Measurements from ENCODE around the gene ATAD1. TPM values are rescaled to one million over a fixed set of nuclear protein-coding genes. Genes with fewer than 3 reads are reported as not detected.
"Not testable (repeated sequence)": the region's sequence is repeated elsewhere in the genome, so short reads cannot be mapped to it uniquely, and the experiment has no call there.

Gene ATAD1
- total and polyA plus RNA-seq, 5 donors from 2014 or later: 31.5 to 50.1 (median 33.9) TPM

DNA sequence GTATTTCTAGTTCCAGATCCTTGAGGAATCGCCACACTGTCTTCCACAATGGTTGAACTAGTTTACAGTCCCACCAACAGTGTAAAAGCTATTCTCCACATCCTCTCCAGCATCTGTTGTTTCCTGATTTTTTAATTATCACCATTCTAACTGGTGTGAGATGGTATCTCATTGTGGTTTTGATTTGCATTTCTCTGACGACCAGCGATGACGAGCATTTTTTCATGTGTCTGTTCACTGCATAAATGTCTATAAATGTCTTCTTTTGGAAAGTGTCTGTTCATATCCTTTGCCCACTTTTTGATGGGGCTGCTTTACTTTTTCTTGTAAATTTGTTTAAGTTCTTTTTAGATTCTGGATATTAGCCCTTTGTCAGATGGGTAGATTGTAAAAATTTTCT lies 37.6 kb upstream of the ATAD1 start:
- H3K27ac ChIP-seq (ENCODE audit: insufficient read depth, low read length, poor library complexity, severe bottlenecking); H3K36me3 Mint-ChIP-seq; H3K4me3 ChIP-seq (ENCODE audit: low read depth, low read length); ATAC-seq (ENCODE audit: low read depth in 2 of 2); H3K27me3 ChIP-seq (ENCODE audit: control insufficient read depth, insufficient read depth, low read length); H3K9me3 ChIP-seq (ENCODE audit: control insufficient read depth in 2 of 2, low read length in 2 of 2); H3K27me3 Mint-ChIP-seq; H3K36me3 ChIP-seq (ENCODE audit: control insufficient read depth, insufficient read depth, low read length); H3K9me3 Mint-ChIP-seq: not testable (repeated sequence)
- peaks cover 10% of the 10 kb centered on the region for H3K4me1 ChIP-seq (ENCODE audit: control insufficient read depth, insufficient read depth, low read length, poor library complexity, severe bottlenecking)
- H3K4me3 Mint-ChIP-seq: peak overlapping the region in 1 of 4 donors; percentile 18
- H3K4me1 Mint-ChIP-seq: peaks cover 3 to 18% (median 13%) of the 10 kb centered on the region in 4 donors
- peak in 2 of 3 donors; percentile 9 to 14 for DNase-seq
- peak overlapping the region in 2 of 3 donors; percentile 12 to 52 for H3K27ac Mint-ChIP-seq

DNA sequence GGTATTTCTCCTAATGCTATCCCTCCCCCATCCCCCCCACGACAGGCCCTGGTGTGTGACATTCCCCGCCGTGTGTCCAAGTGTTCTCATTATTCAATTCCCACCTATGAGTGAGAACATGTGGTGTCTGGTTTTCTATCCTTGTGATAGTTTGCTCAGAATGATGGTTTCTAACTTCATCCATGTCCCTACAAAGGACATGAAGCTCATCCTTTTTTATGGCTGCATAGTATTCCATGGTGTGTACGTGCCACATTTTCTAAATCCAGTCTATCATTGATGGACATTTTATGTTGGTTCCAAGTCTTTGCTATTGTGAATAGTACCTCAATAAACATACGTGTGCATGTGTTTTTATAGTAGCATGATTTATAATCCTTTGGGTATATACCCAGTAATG lies 37.2 kb upstream of the ATAD1 start:
- H3K9me3 Mint-ChIP-seq: not testable (repeated sequence)
- H3K27ac Mint-ChIP-seq: peak overlapping the region in 1 of 3 donors; percentile 52

DNA sequence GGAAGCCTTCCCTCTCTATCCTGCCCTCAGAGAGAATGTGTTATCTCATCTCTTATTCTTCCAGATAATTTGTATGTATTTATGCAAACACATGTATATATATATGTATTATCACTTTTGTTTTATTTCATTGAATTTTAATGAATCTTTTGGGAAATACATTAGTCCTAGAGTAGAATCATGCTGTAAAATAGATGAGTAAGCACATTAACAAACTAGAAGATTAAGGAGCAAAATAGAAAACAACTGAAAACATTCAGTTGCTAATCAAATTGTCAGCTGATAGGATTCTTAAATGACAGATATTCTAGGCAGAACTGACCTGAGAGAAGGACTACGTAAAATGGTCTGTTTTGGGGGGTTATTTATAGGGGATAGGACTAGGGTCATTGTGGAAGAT lies 34.1 kb upstream of the ATAD1 start:
- Histone ChIP-seq H3K4me3 (ENCODE audit: low read depth, low read length) (no peak overlapping the region), H3K4me1 (ENCODE audit: control insufficient read depth, insufficient read depth, low read length, poor library complexity, severe bottlenecking) (peaks cover 3% of the 10 kb centered on the region), H3K27ac (ENCODE audit: insufficient read depth, low read length, poor library complexity, severe bottlenecking) (no peak overlapping the region), H3K27me3 (ENCODE audit: control insufficient read depth, insufficient read depth, low read length) (no peaks in the 10 kb centered on the region), H3K9me3 (ENCODE audit: control insufficient read depth in 2 of 2, low read length in 2 of 2) (no peaks in the 10 kb centered on the region), H3K36me3 (ENCODE audit: control insufficient read depth, insufficient read depth, low read length) (no peaks in the 10 kb centered on the region)
- Mint-ChIP-seq H3K27me3 (no peaks in the 10 kb centered on the region), H3K9me3 (no peaks in the 10 kb centered on the region), H3K36me3 (no peaks in the 10 kb centered on the region), H3K27ac (no peak overlapping the region), H3K4me1 (peaks cover 0 to 17% (median 6%) of the 10 kb centered on the region in 4 donors), H3K4me3 (no peak overlapping the region)
- ATAC-seq (ENCODE audit: low read depth in 2 of 2): no peak
- no peak for DNase-seq

More for the DNA sequence above, 37.2 kb upstream of the ATAD1 start:
- not testable (repeated sequence) for H3K36me3 ChIP-seq (ENCODE audit: control insufficient read depth, insufficient read depth, low read length); H3K27me3 ChIP-seq (ENCODE audit: control insufficient read depth, insufficient read depth, low read length); H3K36me3 Mint-ChIP-seq; H3K27me3 Mint-ChIP-seq; H3K9me3 ChIP-seq (ENCODE audit: control insufficient read depth in 2 of 2, low read length in 2 of 2); DNase-seq; ATAC-seq (ENCODE audit: low read depth in 2 of 2); H3K27ac ChIP-seq (ENCODE audit: insufficient read depth, low read length, poor library complexity, severe bottlenecking); H3K4me3 ChIP-seq (ENCODE audit: low read depth, low read length); H3K4me1 ChIP-seq (ENCODE audit: control insufficient read depth, insufficient read depth, low read length, poor library complexity, severe bottlenecking)
- peak overlapping the region in 1 of 4 donors; percentile 18 for H3K4me3 Mint-ChIP-seq
- H3K4me1 Mint-ChIP-seq: peaks cover 1 to 16% (median 10%) of the 10 kb centered on the region in 4 donors

DNA sequence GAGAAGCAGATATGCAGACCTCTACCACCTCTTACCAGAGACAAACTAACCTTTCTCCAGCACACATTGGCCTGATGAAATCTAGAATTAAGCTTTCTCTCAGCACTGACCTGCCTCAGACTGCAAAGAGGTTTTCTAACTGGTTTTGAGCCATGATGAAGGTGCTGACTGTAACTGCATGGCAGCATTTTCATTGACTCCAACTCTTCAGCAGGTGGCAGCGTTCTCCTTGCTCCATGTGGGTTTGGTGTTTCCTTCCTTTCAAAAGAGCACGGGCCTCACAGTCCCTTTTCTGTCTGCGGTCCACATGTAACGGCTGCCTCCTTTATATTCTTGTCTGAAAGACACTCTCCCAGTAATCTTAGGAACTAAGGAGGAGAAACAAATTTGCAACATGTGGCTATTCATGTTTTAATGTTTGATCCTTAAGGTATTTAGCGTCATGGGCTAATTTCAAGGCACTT lies 32.7 kb upstream of the ATAD1 start:
- Histone ChIP-seq H3K9me3 (ENCODE audit: control insufficient read depth in 2 of 2, low read length in 2 of 2) (no peaks in the 10 kb centered on the region), H3K4me1 (ENCODE audit: control insufficient read depth, insufficient read depth, low read length, poor library complexity, severe bottlenecking) (peaks cover 3% of the 10 kb centered on the region), H3K27me3 (ENCODE audit: control insufficient read depth, insufficient read depth, low read length) (no peaks in the 10 kb centered on the region), H3K4me3 (ENCODE audit: low read depth, low read length) (no peak overlapping the region), H3K27ac (ENCODE audit: insufficient read depth, low read length, poor library complexity, severe bottlenecking) (no peak overlapping the region), H3K36me3 (ENCODE audit: control insufficient read depth, insufficient read depth, low read length) (no peaks in the 10 kb centered on the region)
- DNase-seq: peak; percentile 20 to 75 (median 60)
- peaks cover 0 to 17% (median 6%) of the 10 kb centered on the region in 4 donors for H3K4me1 Mint-ChIP-seq
- peak; percentile 78 to 83 for ATAC-seq (ENCODE audit: low read depth in 2 of 2)
- H3K4me3 Mint-ChIP-seq: no peak overlapping the region
- H3K9me3 Mint-ChIP-seq: no peaks in the 10 kb centered on the region
- no peak overlapping the region for H3K27ac Mint-ChIP-seq
- H3K27me3 Mint-ChIP-seq: no peaks in the 10 kb centered on the region
- H3K36me3 Mint-ChIP-seq: no peaks in the 10 kb centered on the region

DNA sequence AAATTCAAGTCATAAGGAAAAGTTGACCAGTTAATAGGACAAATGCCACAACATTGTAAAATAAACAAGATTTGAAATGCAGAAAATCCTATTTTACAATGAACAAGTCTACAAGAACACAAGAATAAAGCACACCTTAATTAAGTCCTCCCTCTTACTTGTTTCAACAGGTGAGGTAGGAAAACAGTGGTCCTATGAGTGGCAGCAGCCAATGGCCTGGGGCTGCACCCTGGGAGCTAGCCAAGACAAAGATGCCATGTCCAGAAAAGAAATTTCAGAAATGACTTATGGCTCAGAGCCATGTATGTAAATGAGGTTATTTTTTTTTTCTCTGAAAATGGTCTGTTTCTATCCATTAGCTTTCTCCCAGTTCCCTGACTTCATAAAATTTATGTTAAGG lies 31.0 kb upstream of the ATAD1 start:
- ATAC-seq (ENCODE audit: low read depth in 2 of 2) (no peak), DNase-seq (no peak)
- Mint-ChIP-seq H3K4me1 (peaks cover 0 to 12% (median 4%) of the 10 kb centered on the region in 4 donors), H3K27me3 (no peaks in the 10 kb centered on the region), H3K27ac (no peak overlapping the region), H3K9me3 (no peaks in the 10 kb centered on the region), H3K36me3 (no peaks in the 10 kb centered on the region), H3K4me3 (no peak overlapping the region)
- no peaks in the 10 kb centered on the region for H3K36me3 ChIP-seq (ENCODE audit: control insufficient read depth, insufficient read depth, low read length)
- H3K4me1 ChIP-seq (ENCODE audit: control insufficient read depth, insufficient read depth, low read length, poor library complexity, severe bottlenecking): peaks cover 3% of the 10 kb centered on the region
- H3K9me3 ChIP-seq (ENCODE audit: control insufficient read depth in 2 of 2, low read length in 2 of 2): no peaks in the 10 kb centered on the region
- H3K27me3 ChIP-seq (ENCODE audit: control insufficient read depth, insufficient read depth, low read length): no peaks in the 10 kb centered on the region
- no peak overlapping the region for H3K4me3 ChIP-seq (ENCODE audit: low read depth, low read length)
- no peak overlapping the region for H3K27ac ChIP-seq (ENCODE audit: insufficient read depth, low read length, poor library complexity, severe bottlenecking)

DNA sequence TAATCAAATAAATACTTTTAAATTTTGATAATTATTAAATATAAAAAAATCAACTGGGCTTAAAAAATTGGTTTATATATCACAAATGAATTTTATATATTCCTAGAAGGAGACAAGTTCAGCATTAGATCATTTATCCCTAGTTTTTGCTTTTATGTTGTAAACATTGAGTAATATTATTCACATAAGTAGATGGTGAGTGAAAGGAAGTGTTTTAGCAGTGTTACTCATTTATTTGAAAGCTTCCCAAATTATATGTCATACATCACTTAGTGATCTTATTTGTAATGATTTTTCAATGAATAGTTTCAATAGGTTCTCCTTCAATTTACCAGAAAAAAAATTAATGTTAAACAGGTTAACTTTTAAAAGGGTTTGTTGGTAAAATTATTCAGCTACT lies 29.5 kb upstream of the ATAD1 start:
- no peaks in the 10 kb centered on the region for H3K9me3 Mint-ChIP-seq
- no peaks in the 10 kb centered on the region for H3K9me3 ChIP-seq (ENCODE audit: control insufficient read depth in 2 of 2, low read length in 2 of 2)
- no peak for DNase-seq
- H3K27me3 ChIP-seq (ENCODE audit: control insufficient read depth, insufficient read depth, low read length): no peaks in the 10 kb centered on the region
- H3K4me1 Mint-ChIP-seq: peaks cover 0 to 12% (median 4%) of the 10 kb centered on the region in 4 donors
- H3K4me1 ChIP-seq (ENCODE audit: control insufficient read depth, insufficient read depth, low read length, poor library complexity, severe bottlenecking): peaks cover 3% of the 10 kb centered on the region
- no peaks in the 10 kb centered on the region for H3K27me3 Mint-ChIP-seq
- H3K4me3 ChIP-seq (ENCODE audit: low read depth, low read length): no peak overlapping the region
- ATAC-seq (ENCODE audit: low read depth in 2 of 2): no peak
- H3K36me3 Mint-ChIP-seq: no peaks in the 10 kb centered on the region
- no peak overlapping the region for H3K27ac ChIP-seq (ENCODE audit: insufficient read depth, low read length, poor library complexity, severe bottlenecking)
- no peak overlapping the region for H3K4me3 Mint-ChIP-seq
- H3K27ac Mint-ChIP-seq: no peak overlapping the region
- no peaks in the 10 kb centered on the region for H3K36me3 ChIP-seq (ENCODE audit: control insufficient read depth, insufficient read depth, low read length)

DNA sequence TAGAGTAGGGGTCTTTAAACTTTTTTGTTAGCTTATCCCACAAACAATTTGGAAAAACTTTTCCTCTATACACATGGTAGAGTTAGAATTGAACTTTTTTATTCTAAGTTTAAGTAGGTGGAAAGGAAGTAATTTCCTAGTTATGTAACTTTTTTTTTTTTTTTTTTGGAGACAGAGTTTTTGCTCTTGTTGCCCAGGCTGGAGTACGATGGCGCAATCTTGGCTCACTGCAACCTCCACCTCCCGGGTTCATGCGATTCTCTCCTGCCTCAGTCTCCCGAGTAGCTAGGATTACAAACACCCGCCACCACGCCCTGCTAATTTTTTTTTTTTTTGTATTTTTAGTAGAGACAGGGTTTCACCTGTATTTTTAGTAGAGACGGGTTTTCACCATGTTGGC lies 28.7 kb upstream of the ATAD1 start:
- H3K9me3 Mint-ChIP-seq; DNase-seq; H3K27me3 Mint-ChIP-seq; H3K4me3 ChIP-seq (ENCODE audit: low read depth, low read length); ATAC-seq (ENCODE audit: low read depth in 2 of 2); H3K27ac ChIP-seq (ENCODE audit: insufficient read depth, low read length, poor library complexity, severe bottlenecking); H3K9me3 ChIP-seq (ENCODE audit: control insufficient read depth in 2 of 2, low read length in 2 of 2); H3K4me1 ChIP-seq (ENCODE audit: control insufficient read depth, insufficient read depth, low read length, poor library complexity, severe bottlenecking); H3K36me3 Mint-ChIP-seq; H3K4me3 Mint-ChIP-seq; H3K27me3 ChIP-seq (ENCODE audit: control insufficient read depth, insufficient read depth, low read length); H3K27ac Mint-ChIP-seq; H3K36me3 ChIP-seq (ENCODE audit: control insufficient read depth, insufficient read depth, low read length): not testable (repeated sequence)
- H3K4me1 Mint-ChIP-seq: peaks cover 0 to 12% (median 4%) of the 10 kb centered on the region in 4 donors

DNA sequence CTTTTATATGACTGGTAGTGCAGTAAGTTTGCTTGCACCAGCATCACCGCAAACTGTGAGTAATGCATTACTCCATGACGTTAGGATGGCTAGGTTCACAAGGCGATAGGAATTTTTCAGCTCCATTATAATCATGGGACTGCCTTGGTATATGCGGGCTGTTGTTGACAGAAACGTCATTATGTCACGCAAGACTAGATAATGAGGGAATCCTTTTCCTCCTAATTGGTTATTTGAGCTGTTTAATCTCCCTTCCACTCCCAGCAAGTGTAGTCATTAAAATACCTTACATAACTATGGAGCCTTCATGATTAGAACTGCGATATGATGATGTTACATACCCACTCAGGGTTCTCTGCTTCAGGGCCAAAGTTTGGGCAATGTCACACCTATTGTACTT lies 28.0 kb upstream of the ATAD1 start:
- no peaks in the 10 kb centered on the region for H3K9me3 ChIP-seq (ENCODE audit: control insufficient read depth in 2 of 2, low read length in 2 of 2)
- H3K4me1 Mint-ChIP-seq: peaks cover 0 to 8% (median 2%) of the 10 kb centered on the region in 4 donors
- DNase-seq: no peak
- H3K36me3 ChIP-seq (ENCODE audit: control insufficient read depth, insufficient read depth, low read length): no peaks in the 10 kb centered on the region
- no peak overlapping the region for H3K4me3 ChIP-seq (ENCODE audit: low read depth, low read length)
- no peak overlapping the region for H3K27ac Mint-ChIP-seq
- no peaks in the 10 kb centered on the region for H3K27me3 Mint-ChIP-seq
- no peaks in the 10 kb centered on the region for H3K9me3 Mint-ChIP-seq
- no peak for ATAC-seq (ENCODE audit: low read depth in 2 of 2)
- no peaks in the 10 kb centered on the region for H3K27me3 ChIP-seq (ENCODE audit: control insufficient read depth, insufficient read depth, low read length)
- H3K4me3 Mint-ChIP-seq: no peak overlapping the region
- H3K27ac ChIP-seq (ENCODE audit: insufficient read depth, low read length, poor library complexity, severe bottlenecking): no peak overlapping the region
- peaks cover 3% of the 10 kb centered on the region for H3K4me1 ChIP-seq (ENCODE audit: control insufficient read depth, insufficient read depth, low read length, poor library complexity, severe bottlenecking)
- no peaks in the 10 kb centered on the region for H3K36me3 Mint-ChIP-seq
